HCT116 (cell line): ENCODE data around the gene RNF208. TPM values are rescaled to one million over a fixed set of nuclear protein-coding genes. Genes with fewer than 3 reads are reported as not detected.

ENCODE experiments used
- ATAC-seq: fragments of 200-7000 bp; cut with Tn5 transposase; 2 replicates; pipeline ENCODE4 v1.9.1; 2020; ENCODE audit warnings: mild to moderate bottlenecking, moderate library complexity
- BruUV-seq: library from RNA; stranded (reverse); fragments of 400-500 nt; replicated peaks from 2 replicates; lab custom pipeline; 2021; lab: Mats Ljungman, UMichigan
- CTCF ChIA-PET: fragments of 300-600 bp; sonication (Branson Sonifier 250); formaldehyde crosslinking; loops from one replicate; lab custom pipeline; 2021; ENCODE audit warnings: antibody characterized with exemption; lab: Charles Lee
- POLR2A ChIA-PET: fragments of 300-600, 350-600 bp; sonication (Branson Sonifier 250); formaldehyde crosslinking; loops from one replicate; lab custom pipeline; 2021; ENCODE audit warnings: antibody characterized with exemption; lab: Charles Lee
- RAD21 ChIA-PET, 2 experiments: fragments of 300-600 bp; sonication (Branson Sonifier 250); formaldehyde crosslinking; loops; one replicate each; lab custom pipeline; 2023; ENCODE audit warnings: low total read pairs in 2 of 2; ENCODE audit not compliant: uncharacterized antibody in 2 of 2, unreplicated experiment in 2 of 2, low non-redundant PET in 1 of 2; lab: Charles Lee
- DNase-seq: peaks from one replicate; pipeline ENCODE4 v3.0.0-alpha.2; 2010; ENCODE audit warnings: low read depth, low spot score
- H2AFZ ChIP-seq: fragments of 200-600 bp; shearing (Covaris generic), sonication (generic); 2 replicates; pipeline ENCODE4 v1.6.1; 2017; ENCODE audit warnings: low read depth, mixed run types, mixed read lengths, antibody characterized with exemption, low read length; ENCODE audit not compliant: poor library complexity, severe bottlenecking
- H3K27ac ChIP-seq: 2 replicates; pipeline ENCODE4 v1.5.1; 2012; ENCODE audit warnings: low read depth, low read length
- H3K27me3 ChIP-seq: fragments of 200-600 bp; sonication (generic); 2 replicates; pipeline ENCODE4 v1.6.1; 2016; ENCODE audit warnings: mixed run types, low read length, mixed read lengths; ENCODE audit not compliant: insufficient read depth
- H3K36me3 ChIP-seq, 2 experiments: fragments of 200-500 bp in 1 of 2; fragments of 200-600 bp in 1 of 2; sonication (Bioruptor generic) in 1 of 2; sonication (generic) in 1 of 2; 2 replicates each; pipeline versions ENCODE4 v1.5.1 to v1.6.1; 2014 to 2016; ENCODE audit warnings: low read length in 2 of 2, inconsistent platforms in 1 of 2, mixed read lengths in 1 of 2, mixed run types in 1 of 2; ENCODE audit not compliant: insufficient read depth in 2 of 2, control insufficient read depth in 1 of 2
- H3K4me1 ChIP-seq, 2 experiments: fragments of 200-600 bp in 1 of 2; sonication (generic) in 1 of 2; 2 replicates each; pipeline versions ENCODE4 v1.5.1 to v1.6.1; 2012 to 2017; ENCODE audit warnings: low read length in 2 of 2, inconsistent platforms in 1 of 2, mild to moderate bottlenecking in 1 of 2, mixed read lengths in 1 of 2, mixed run types in 1 of 2, moderate library complexity in 1 of 2; ENCODE audit not compliant: insufficient read depth in 2 of 2, control insufficient read depth in 1 of 2
- H3K4me2 ChIP-seq: fragments of 200-600 bp; sonication (generic); 2 replicates; pipeline ENCODE4 v1.6.1; 2017; ENCODE audit warnings: mixed run types, low read length, mixed read lengths
- H3K4me3 ChIP-seq, 2 experiments: fragments of 200-600 bp in 1 of 2; sonication (generic) in 1 of 2; replicated peaks in 1 of 2; 2 replicates each; pipeline ENCODE4 v1.5.1; 2011 to 2016; ENCODE audit warnings: low read length in 2 of 2, control low read depth in 1 of 2, low read depth in 1 of 2, mild to moderate bottlenecking in 1 of 2, mixed read lengths in 1 of 2, mixed run types in 1 of 2
- H3K79me2 ChIP-seq: fragments of 200-600 bp; sonication (generic); 2 replicates; pipeline ENCODE4 v1.6.1; 2017; ENCODE audit warnings: mild to moderate bottlenecking, mixed run types, low read length, moderate library complexity, mixed read lengths; ENCODE audit not compliant: insufficient read depth
- H3K9ac ChIP-seq: fragments of 200-600 bp; sonication (generic); 2 replicates; pipeline ENCODE4 v1.6.1; 2016; ENCODE audit warnings: low read length, mixed read lengths
- H3K9me2 ChIP-seq: fragments of 200-600 bp; sonication (generic), shearing (Covaris generic); 2 replicates; pipeline ENCODE4 v1.6.1; 2017; ENCODE audit warnings: mixed run types, mild to moderate bottlenecking, moderate library complexity; ENCODE audit not compliant: insufficient read depth
- H3K9me3 ChIP-seq, 2 experiments: fragments of 200-500 bp in 1 of 2; fragments of 200-600 bp in 1 of 2; sonication (Bioruptor generic) in 1 of 2; sonication (generic) in 1 of 2; 2 replicates each; pipeline ENCODE4 v1.6.1; 2014 to 2017; ENCODE audit warnings: low read length in 2 of 2, mixed read lengths in 2 of 2, inconsistent platforms in 1 of 2, low read depth in 1 of 2, mild to moderate bottlenecking in 1 of 2, mixed run types in 1 of 2, moderate library complexity in 1 of 2; ENCODE audit not compliant: control insufficient read depth in 1 of 2, insufficient read depth in 1 of 2
- H4K20me1 ChIP-seq: fragments of 200-600 bp; sonication (generic), shearing (Covaris generic); 2 replicates; pipeline ENCODE4 v1.6.1; 2017; ENCODE audit warnings: mixed run types, mild to moderate bottlenecking, moderate library complexity; ENCODE audit not compliant: insufficient read depth
- CBX3 ChIP-seq: IDR thresholded peaks from 2 replicates; pipeline ENCODE4 v1.6.1; 2012; ENCODE audit warnings: low read depth
- CTCF ChIP-seq, 3 experiments: fragments of 200-600 bp in 1 of 3; sonication (generic) in 1 of 3; IDR thresholded peaks in 2 of 3; conservative IDR thresholded peaks in 1 of 3; 2 replicates each; pipeline ENCODE4 v1.5.1; 2012 to 2017; ENCODE audit warnings: low read depth in 2 of 3, low read length in 2 of 3, antibody characterized with exemption in 1 of 3, borderline replicate concordance in 1 of 3, control low read depth in 1 of 3, mild to moderate bottlenecking in 1 of 3, mixed read lengths in 1 of 3, mixed run types in 1 of 3, moderate library complexity in 1 of 3; ENCODE audit not compliant: insufficient read depth in 1 of 3
- EZH2phosphoT487 ChIP-seq: fragments of 200-600 bp; IDR thresholded peaks from 2 replicates; pipeline ENCODE4 v1.6.1; 2018; ENCODE audit warnings: antibody characterized with exemption, borderline replicate concordance
- ZBTB33 ChIP-seq: IDR thresholded peaks from 2 replicates; pipeline ENCODE4 v1.6.1; 2011; ENCODE audit warnings: mild to moderate bottlenecking, low read length, moderate library complexity; ENCODE audit not compliant: insufficient replicate concordance; ENCODE audit errors: extremely low read depth
- ZNF274 ChIP-seq: fragments of 200-500 bp; sonication (Bioruptor generic); IDR thresholded peaks from 2 replicates; pipeline ENCODE4 v1.6.1; 2014; ENCODE audit warnings: mild to moderate bottlenecking, low read depth, low read length, inconsistent platforms
- intact Hi-C: fragments of 100-400 bp; cut with micrococcal nuclease; formaldehyde crosslinking; loops from 2 replicates; pipeline ENCODE4 v1.10.0; 2022
- total RNA-seq: library from RNA; stranded (reverse); gene quantifications from one replicate; pipeline ENCODE4 v1.2.1, GENCODE V29; 2021; ENCODE audit not compliant: unreplicated experiment

Gene RNF208
- total RNA-seq, 1 experiment from 2014 or later = 26.1 TPM

GRCh38 chr9:137176302-137177182 lies 45.5 kb downstream of the RNF208 start:
- intact Hi-C loops = no loop called here
- RAD21 ChIA-PET = no interaction called here
- DNase-seq = no peak

More at GRCh38 chr9:137176302-137177182, 45.5 kb downstream of the RNF208 start:
- peak; percentile 51 for ATAC-seq
- H3K36me3 ChIP-seq = peaks cover 0 to 3% of the 10 kb centered on the region in 2 experiments; a peak in 2 of 4 replicates
- H2AFZ ChIP-seq = no peak overlapping the region
- no peak overlapping the region for H3K4me3 ChIP-seq
- BruUV-seq = no TSS peak
- no peaks in the 10 kb centered on the region for H3K9me2 ChIP-seq
- H3K4me1 ChIP-seq = peaks cover 0 to 15% of the 10 kb centered on the region in 2 experiments; a peak in 2 of 4 replicates
- TF ChIP-seq EZH2phosphoT487 (no peak), CBX3 (no peak), ZBTB33 (no peak), ZNF274 (no peak), CTCF (IDR thresholded peaks at IDR 0.05 in 2 of 3, conservative IDR thresholded peaks at IDR 0.05 in 1 of 3; ENCODE audit: borderline replicate concordance in 1 of 3, insufficient read depth in 1 of 3, low read depth in 2 of 3, low read length in 2 of 3) (peak in 2 of 3 experiments; percentile 36 to 37; a peak in 3 of 6 replicates)
- H3K9ac ChIP-seq = no peak overlapping the region
- H3K27ac ChIP-seq = no peak overlapping the region; the same call in 1 of the 2 replicates
- no peaks in the 10 kb centered on the region for H4K20me1 ChIP-seq
- H3K27me3 ChIP-seq = no peaks in the 10 kb centered on the region
- POLR2A ChIA-PET = interaction anchor here (0.7 to 1.5 kb wide), 3 partner anchors 8 to 26 kb away, joined by 3 to 4 read pairs (median 4); no protein-coding TSS in a partner anchor
- H3K9me3 ChIP-seq = no peaks in the 10 kb centered on the region
- H3K4me2 ChIP-seq = no peak overlapping the region
- H3K79me2 ChIP-seq = no peaks in the 10 kb centered on the region
- CTCF ChIA-PET = no interaction called here
